B cell (primary cell): ENCODE data around the gene TIMM8B. TPM values are rescaled to one million over a fixed set of nuclear protein-coding genes. Genes with fewer than 3 reads are reported as not detected.

Experiments used
- ATAC-seq: fragments of 200-7000 bp; cut with Tn5 transposase; one replicate; pipeline ENCODE4 v1.10.0; 2021; ENCODE audit warnings: low read depth, mild to moderate bottlenecking, moderate number of reproducible peaks, moderate library complexity
- CTCF ChIA-PET: fragments of 350-600 bp; sonication (Branson Sonifier 250); formaldehyde crosslinking; loops from one replicate; lab custom pipeline; 2021; ENCODE audit warnings: antibody characterized with exemption, inconsistent platforms; lab: Charles Lee
- POLR2A ChIA-PET: fragments of 350-600 bp; sonication (Branson Sonifier 250); formaldehyde crosslinking; loops from one replicate; lab custom pipeline; 2021; ENCODE audit warnings: antibody characterized with exemption; lab: Charles Lee
- DNase-seq: peaks from one replicate; pipeline ENCODE4 v3.0.0; 2013
- H2AFZ ChIP-seq: 2 replicates; pipeline ENCODE4 v1.6.1; 2012; ENCODE audit warnings: mild to moderate bottlenecking, low read depth, low read length; ENCODE audit not compliant: insufficient read depth, poor library complexity, severe bottlenecking
- H3K27ac ChIP-seq, 2 donors: 1 replicate in 1 of 2; 2 replicates in 1 of 2; pipeline ENCODE4 v1.5.1; 2012 to 2013; ENCODE audit warnings: low read length in 2 of 2, mild to moderate bottlenecking in 2 of 2, moderate library complexity in 1 of 2
- H3K27me3 ChIP-seq, 4 experiments: fragments of 200-600 bp in 1 of 4; sonication (generic) in 1 of 4; replicated peaks in 1 of 4; 1 replicate in 2 of 4; 2 replicates in 2 of 4; pipeline versions ENCODE4 v1.6.1 to v1.7.0; 2013 to 2016; ENCODE audit warnings: low read length in 3 of 4, mild to moderate bottlenecking in 2 of 4, mixed read lengths in 1 of 4, moderate library complexity in 1 of 4; ENCODE audit not compliant: insufficient read depth in 4 of 4, control insufficient read depth in 3 of 4; ENCODE audit errors: control extremely low read depth in 1 of 4
- H3K36me3 ChIP-seq, 2 experiments: replicated peaks in 1 of 2; 1 replicate in 1 of 2; 2 replicates in 1 of 2; pipeline versions ENCODE4 v1.6.1 to v1.7.1; 2013; ENCODE audit warnings: low read length in 1 of 2; ENCODE audit not compliant: insufficient read depth in 2 of 2, control insufficient read depth in 1 of 2; ENCODE audit errors: control extremely low read depth in 1 of 2, extremely low read depth in 1 of 2
- H3K4me1 ChIP-seq, 2 donors: fragments of 200-600 bp in 1 of 2; sonication (generic) in 1 of 2; 1 replicate in 1 of 2; 2 replicates in 1 of 2; pipeline versions ENCODE4 v1.5.1 to v1.6.1; 2013 to 2017; ENCODE audit warnings: low read length in 2 of 2; ENCODE audit not compliant: control insufficient read depth in 2 of 2, insufficient read depth in 2 of 2
- H3K4me2 ChIP-seq: replicated peaks from 2 replicates; pipeline ENCODE3; 2012; ENCODE audit warnings: mild to moderate bottlenecking, low read depth, low read length; ENCODE audit not compliant: poor library complexity, severe bottlenecking
- H3K4me3 ChIP-seq, 5 experiments: fragments of 200-600 bp in 1 of 5; sonication (generic) in 1 of 5; 1 replicate in 3 of 5; 2 replicates in 2 of 5; pipeline versions ENCODE4 v1.5.1 to v1.7.0; 2011 to 2016; ENCODE audit warnings: low read length in 4 of 5, mild to moderate bottlenecking in 4 of 5, low read depth in 2 of 5, control low read depth in 1 of 5, moderate library complexity in 1 of 5; ENCODE audit not compliant: insufficient read depth in 1 of 5; ENCODE audit errors: control extremely low read depth in 1 of 5, extremely low read depth in 1 of 5
- H3K79me2 ChIP-seq: fragments of 200-600 bp; sonication (generic); one replicate; pipeline ENCODE4 v1.6.0; 2016; ENCODE audit warnings: low read length; ENCODE audit not compliant: control insufficient read depth, insufficient read depth
- H3K9ac ChIP-seq: fragments of 200-600 bp; sonication (generic); 2 replicates; pipeline ENCODE4 v1.6.1; 2017; ENCODE audit warnings: mild to moderate bottlenecking, low read length, moderate library complexity
- H3K9me3 ChIP-seq, 3 donors: one replicate each; pipeline versions ENCODE4 v1.6.1 to v1.7.1; 2013; ENCODE audit warnings: low read length in 2 of 3; ENCODE audit not compliant: control insufficient read depth in 2 of 3, insufficient read depth in 1 of 3; ENCODE audit errors: control extremely low read depth in 1 of 3
- H4K20me1 ChIP-seq: 2 replicates; pipeline ENCODE4 v1.6.0; 2012; ENCODE audit warnings: mild to moderate bottlenecking, low read length; ENCODE audit not compliant: insufficient read depth, control insufficient read depth, poor library complexity, severe bottlenecking
- H3K27ac Mint-ChIP-seq: one replicate; pipeline ENCODE4 v1.8.0; 2021; ENCODE audit warnings: mixed read lengths
- H3K27me3 Mint-ChIP-seq: one replicate; pipeline ENCODE4 v1.8.0; 2021; ENCODE audit warnings: mixed read lengths
- H3K4me1 Mint-ChIP-seq: one replicate; pipeline ENCODE4 v1.8.0; 2021; ENCODE audit warnings: mixed read lengths
- H3K4me3 Mint-ChIP-seq: one replicate; pipeline ENCODE4 v1.8.0; 2021; ENCODE audit warnings: mixed read lengths
- H3K9me3 Mint-ChIP-seq: one replicate; pipeline ENCODE4 v1.8.0; 2022; ENCODE audit warnings: mixed read lengths; ENCODE audit not compliant: insufficient read depth
- CTCF ChIP-seq: fragments of 200-600 bp; IDR thresholded peaks from one replicate; pipeline ENCODE4 v1.8.0; 2022; ENCODE audit warnings: antibody characterized with exemption, mild to moderate bottlenecking
- EZH2 ChIP-seq: IDR thresholded peaks from 2 replicates; pipeline ENCODE4 v1.6.1; 2012; ENCODE audit warnings: borderline replicate concordance, low read depth, mild to moderate bottlenecking, moderate library complexity, low read length; ENCODE audit not compliant: insufficient read depth, poor library complexity, severe bottlenecking
- WGBS: methylation state at CpG from one replicate; pipeline ENCODE4 v1.1.5; 2013; ENCODE audit warnings: missing lambda C conversion rate; ENCODE audit not compliant: insufficient coverage; 5-methylcytosine and 5-hydroxymethylcytosine counted together
- intact Hi-C: fragments of 100-400 bp; cut with micrococcal nuclease; formaldehyde crosslinking; loops from one replicate; pipeline ENCODE4 v1.10.0; 2022
- polyA plus RNA-seq: library from polyadenylated mRNA; depleted of rRNA; stranded (reverse); fragments of >200 nt; gene quantifications from 2 replicates; pipeline ENCODE4 v1.2.3, GENCODE V29; 2012
- total RNA-seq, 2 donors: library from RNA; stranded (reverse); fragments of 120-200 nt in 1 of 2; gene quantifications; 1 replicate in 1 of 2; 2 replicates in 1 of 2; pipeline versions ENCODE4 v1.2.3 to v1.2.4, GENCODE V29; 2013 to 2022

The TIMM8B gene
- total and polyA plus RNA-seq, 2 donors (not counting 1 experiment from before 2014, with no cell fraction given), result 12.0 to 25.5 TPM

GRCh38 chr11:112134473-112134872 is 47.9 kb upstream of the TIMM8B start:
- Mint-ChIP-seq H3K9me3 (no peaks in the 10 kb centered on the region), H3K27me3 (no peaks in the 10 kb centered on the region), H3K27ac (no peak overlapping the region), H3K4me3 (no peak overlapping the region), H3K4me1 (no peaks in the 10 kb centered on the region)
- no peak overlapping the region for H3K4me3 ChIP-seq
- H3K79me2 ChIP-seq, result no peaks in the 10 kb centered on the region
- H3K4me2 ChIP-seq, result no peak overlapping the region
- POLR2A ChIA-PET, result no interaction called here
- DNase-seq (no peak), ATAC-seq (no peak)
- H3K9me3 ChIP-seq, result no peaks in the 10 kb centered on the region
- WGBS, result 100% methylated on average over 2 of the region's 4 CpGs
- no peak overlapping the region for H3K27ac ChIP-seq
- no peaks in the 10 kb centered on the region for H4K20me1 ChIP-seq
- H3K36me3 ChIP-seq, result no peaks in the 10 kb centered on the region
- H3K27me3 ChIP-seq, result no peaks in the 10 kb centered on the region
- TF ChIP-seq CTCF (no peak), EZH2 (no peak)
- CTCF ChIA-PET, result no interaction called here
- H3K9ac ChIP-seq, result no peak overlapping the region
- H3K4me1 ChIP-seq, result no peaks in the 10 kb centered on the region
- H2AFZ ChIP-seq, result no peak overlapping the region
- intact Hi-C loops, result no loop called here

GRCh38 chr11:112132737-112133136 is 46.2 kb upstream of the TIMM8B start:
- ATAC-seq, result no peak
- DNase-seq, result no peak
- Histone ChIP-seq H2AFZ (no peak overlapping the region), H3K27me3 (no peaks in the 10 kb centered on the region), H3K9ac (no peak overlapping the region), H3K27ac (no peak overlapping the region), H3K4me3 (no peak overlapping the region), H3K4me2 (no peak overlapping the region), H3K4me1 (no peaks in the 10 kb centered on the region), H3K36me3 (no peaks in the 10 kb centered on the region), H3K9me3 (no peaks in the 10 kb centered on the region), H4K20me1 (no peaks in the 10 kb centered on the region), H3K79me2 (no peaks in the 10 kb centered on the region)
- H3K9me3 Mint-ChIP-seq, result no peaks in the 10 kb centered on the region
- no peak for TF ChIP-seq EZH2
- no peaks in the 10 kb centered on the region for H3K4me1 Mint-ChIP-seq
- intact Hi-C loops, result no loop called here
- no CpG with 5 or more reads among the region's 2 CpGs for WGBS
- no peak overlapping the region for H3K27ac Mint-ChIP-seq
- CTCF ChIA-PET, result interaction anchor here (0.5 kb wide), 1 partner anchor 147 kb away, joined by 3 read pairs; no protein-coding TSS in a partner anchor
- no peak overlapping the region for H3K4me3 Mint-ChIP-seq
- POLR2A ChIA-PET, result no interaction called here
- no peaks in the 10 kb centered on the region for H3K27me3 Mint-ChIP-seq
